Measurements from ENCODE around the gene ZNF576.

Gene ZNF576

DNA sequence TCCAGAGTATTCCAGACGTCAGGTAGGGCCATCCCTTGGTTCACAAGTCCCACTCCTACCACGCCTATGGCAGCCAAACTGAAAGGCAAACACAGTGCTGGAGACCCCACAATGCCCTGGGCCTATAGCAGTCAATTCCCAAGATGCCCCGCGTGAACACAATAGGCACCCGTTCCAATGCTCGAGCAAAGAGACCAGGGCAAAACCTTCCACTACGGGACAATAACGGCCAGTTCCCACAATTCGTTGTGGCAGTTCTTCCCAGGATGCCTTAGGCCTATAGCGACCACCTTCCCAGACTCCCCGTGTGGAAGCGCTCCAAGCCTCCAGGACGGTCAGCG, 22.5 kb downstream of the ZNF576 start:
- peak overlapping the region; percentile 90 for H3K9ac ChIP-seq (ENCODE audit: low read depth, low read length)
- H3K36me3 ChIP-seq (ENCODE audit: control insufficient read depth, insufficient read depth, low read length): peaks cover 2% of the 10 kb centered on the region; the same call in 1 of the 2 replicates
- H3K4me1 ChIP-seq (ENCODE audit: control insufficient read depth, insufficient read depth, low read length): 0 out of 2 replicates have a peak, but pooled peaks cover 6% of the 10 kb centered on the region
- peak overlapping the region; percentile 97 for H3K27ac ChIP-seq (ENCODE audit: low read depth, low read length)
- H3K9me3 ChIP-seq (ENCODE audit: control insufficient read depth, insufficient read depth, low read length): no peaks in the 10 kb centered on the region
- peak overlapping the region; percentile 69 for H3K4me3 ChIP-seq (ENCODE audit: low read depth, low read length)
- no peaks in the 10 kb centered on the region for H3K27me3 ChIP-seq (ENCODE audit: control insufficient read depth, insufficient read depth, low read length)

DNA sequence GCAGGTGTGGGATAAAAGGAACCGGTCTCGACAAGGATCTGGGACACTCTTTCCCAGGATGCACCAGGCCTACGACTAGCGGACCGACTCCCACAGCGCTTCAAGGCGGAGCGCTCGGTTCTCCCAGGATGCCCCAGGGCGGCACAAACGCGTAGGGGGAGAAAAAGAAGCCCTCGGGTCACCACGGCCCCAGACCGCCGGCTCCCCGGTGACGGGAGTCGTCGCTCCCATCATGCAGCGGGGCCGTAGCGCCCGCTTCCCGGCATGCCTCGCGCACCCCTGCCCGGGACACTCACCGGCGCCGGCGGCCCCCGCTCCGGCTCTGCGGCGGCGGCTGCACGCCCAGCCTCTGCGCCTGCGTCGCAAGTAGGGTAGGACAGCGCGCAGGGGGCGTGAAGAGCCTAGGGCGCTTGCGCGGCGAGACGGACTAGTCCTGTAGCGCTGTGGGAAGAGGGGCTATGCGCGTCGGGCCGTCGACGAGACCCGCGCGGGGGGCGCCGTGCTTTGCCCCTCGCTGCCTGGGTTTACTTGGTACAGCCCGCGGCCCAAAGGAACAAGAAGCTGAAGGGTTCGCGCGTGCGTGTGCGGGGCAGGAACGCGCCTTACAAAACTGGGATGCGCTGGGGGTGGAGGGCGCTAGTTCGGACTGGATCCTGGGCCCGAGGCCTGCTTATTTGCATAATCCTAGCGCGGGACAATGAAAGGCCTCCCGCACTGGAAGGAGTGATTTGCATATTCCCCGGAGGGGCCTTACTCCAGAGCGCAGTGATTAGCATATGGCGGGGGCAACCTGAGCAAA, 23.1 kb downstream of the ZNF576 start, which contains the start of gene ZNF428:
ZNF428 (minus strand) TSS at position 368 of the 799 bp plus-strand sequence. CDS start 5,325 bp downstream, outside the sequence.
- Histone ChIP-seq H3K9ac (ENCODE audit: low read depth, low read length) (peak within 1 kb of the TSS; percentile 90), H3K4me1 (ENCODE audit: control insufficient read depth, insufficient read depth, low read length) (peaks cover 6% of the 10 kb centered on the region; the same call in 1 of the 2 replicates), H3K9me3 (ENCODE audit: control insufficient read depth, insufficient read depth, low read length) (no peaks in the 10 kb centered on the region), H3K27ac (ENCODE audit: low read depth, low read length) (peak within 1 kb of the TSS; percentile 97), H3K27me3 (ENCODE audit: control insufficient read depth, insufficient read depth, low read length) (no peaks in the 10 kb centered on the region), H3K36me3 (ENCODE audit: control insufficient read depth, insufficient read depth, low read length) (no peaks in the 10 kb centered on the region), H3K4me3 (ENCODE audit: low read depth, low read length) (peak within 1 kb of the TSS; percentile 69)

DNA sequence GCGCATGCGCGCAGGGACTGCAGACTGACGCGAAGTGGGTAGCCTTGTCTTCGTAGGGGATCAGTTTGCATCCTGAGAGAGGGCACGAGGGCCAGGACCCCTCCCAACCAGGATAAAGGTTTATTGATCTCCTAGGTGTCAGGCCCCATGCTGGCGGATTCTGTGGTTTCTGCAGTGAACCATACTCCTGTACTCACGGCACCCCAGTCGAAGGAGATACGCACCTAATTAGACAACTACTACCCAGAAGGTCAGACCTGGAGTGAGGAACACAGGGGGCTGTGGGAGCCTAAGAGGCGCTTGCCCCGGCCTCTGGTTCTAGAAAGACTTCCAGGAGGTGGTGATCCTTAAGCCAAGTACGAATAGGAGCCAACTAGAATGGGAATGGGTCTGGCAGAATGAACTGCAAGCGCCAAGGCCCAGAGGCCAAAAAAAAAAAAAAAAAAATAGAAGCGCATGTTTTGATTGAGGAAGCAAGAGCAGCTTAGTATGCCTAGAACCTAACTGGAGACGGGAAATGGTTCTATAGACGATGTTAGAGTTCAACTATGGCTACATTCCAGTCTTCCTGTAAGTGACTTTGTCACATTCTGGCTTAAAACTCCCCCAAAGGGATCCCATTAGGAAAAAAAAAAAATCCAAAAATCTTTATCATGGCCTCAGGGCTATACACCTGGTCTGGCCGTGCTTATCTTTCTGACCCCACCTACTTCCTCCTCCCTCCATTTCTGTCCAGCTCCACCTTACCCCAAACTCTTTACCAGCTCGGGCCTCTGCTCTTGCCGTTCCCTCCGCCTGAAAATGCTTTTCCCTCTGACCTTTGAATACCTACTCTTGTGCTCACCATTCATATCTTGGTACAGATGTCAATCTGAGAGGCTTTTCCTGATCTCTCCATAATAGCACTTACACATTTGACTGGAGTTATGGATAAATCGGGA, 23.9 kb downstream of the ZNF576 start:
- Histone ChIP-seq H3K27ac (ENCODE audit: low read depth, low read length) (peak overlapping the region; percentile 97), H3K4me3 (ENCODE audit: low read depth, low read length) (peak overlapping the region; percentile 69), H3K9ac (ENCODE audit: low read depth, low read length) (no peak overlapping the region), H3K4me1 (ENCODE audit: control insufficient read depth, insufficient read depth, low read length) (peaks cover 9% of the 10 kb centered on the region; the same call in 1 of the 2 replicates), H3K9me3 (ENCODE audit: control insufficient read depth, insufficient read depth, low read length) (no peaks in the 10 kb centered on the region), H3K27me3 (ENCODE audit: control insufficient read depth, insufficient read depth, low read length) (no peaks in the 10 kb centered on the region), H3K36me3 (ENCODE audit: control insufficient read depth, insufficient read depth, low read length) (no peaks in the 10 kb centered on the region)

DNA sequence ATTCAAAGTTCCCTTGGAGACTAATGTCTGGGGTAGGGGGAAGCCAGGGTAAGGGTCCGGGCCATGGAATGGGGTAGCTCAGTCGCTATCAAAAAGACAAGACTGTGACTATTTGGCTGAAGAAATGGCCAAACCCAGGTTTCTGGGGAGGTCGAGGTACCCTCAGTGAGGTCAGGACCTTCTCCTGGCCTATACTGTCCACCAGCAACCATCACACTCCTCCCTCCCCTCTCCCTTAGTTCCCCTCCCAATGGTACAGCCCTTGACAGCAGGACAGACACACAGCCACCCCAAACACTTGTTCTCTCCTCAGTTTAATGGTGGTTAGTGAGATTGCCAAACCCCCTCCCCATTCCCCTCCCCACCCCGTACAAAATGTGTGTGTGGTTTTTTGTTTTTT, 25.7 kb downstream of the ZNF576 start:
- Histone ChIP-seq H3K36me3 (ENCODE audit: control insufficient read depth, insufficient read depth, low read length) (no peaks in the 10 kb centered on the region), H3K27ac (ENCODE audit: low read depth, low read length) (no peak overlapping the region), H3K27me3 (ENCODE audit: control insufficient read depth, insufficient read depth, low read length) (no peaks in the 10 kb centered on the region), H3K9me3 (ENCODE audit: control insufficient read depth, insufficient read depth, low read length) (no peaks in the 10 kb centered on the region), H3K4me1 (ENCODE audit: control insufficient read depth, insufficient read depth, low read length) (peaks cover 9% of the 10 kb centered on the region; the same call in 1 of the 2 replicates), H3K4me3 (ENCODE audit: low read depth, low read length) (no peak overlapping the region), H3K9ac (ENCODE audit: low read depth, low read length) (no peak overlapping the region)

DNA sequence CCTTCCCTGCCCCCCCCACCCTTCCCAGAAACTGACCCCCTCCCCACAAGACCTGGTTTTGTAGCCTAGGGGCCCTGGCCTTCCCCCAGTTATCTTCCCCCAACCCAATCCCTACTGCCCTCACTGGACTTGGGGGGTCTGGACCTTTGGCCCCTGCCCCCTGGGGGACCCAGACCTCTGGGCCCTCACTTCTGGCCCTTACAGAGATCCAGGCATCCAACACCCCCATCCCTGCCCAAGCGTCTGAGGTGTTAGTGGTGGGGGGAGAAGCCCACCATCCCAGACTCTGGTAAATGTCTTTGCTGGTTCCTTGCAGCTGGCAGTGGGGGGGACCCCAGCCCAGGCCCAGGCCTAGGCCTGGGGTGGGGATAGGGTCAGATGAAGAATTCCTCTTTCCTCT, 26.6 kb downstream of the ZNF576 start:
- Histone ChIP-seq H3K9ac (ENCODE audit: low read depth, low read length) (no peak overlapping the region), H3K4me3 (ENCODE audit: low read depth, low read length) (no peak overlapping the region), H3K27ac (ENCODE audit: low read depth, low read length) (no peak overlapping the region), H3K4me1 (ENCODE audit: control insufficient read depth, insufficient read depth, low read length) (peaks cover 9% of the 10 kb centered on the region; the same call in 1 of the 2 replicates), H3K36me3 (ENCODE audit: control insufficient read depth, insufficient read depth, low read length) (no peaks in the 10 kb centered on the region), H3K9me3 (ENCODE audit: control insufficient read depth, insufficient read depth, low read length) (no peaks in the 10 kb centered on the region), H3K27me3 (ENCODE audit: control insufficient read depth, insufficient read depth, low read length) (no peaks in the 10 kb centered on the region)

DNA sequence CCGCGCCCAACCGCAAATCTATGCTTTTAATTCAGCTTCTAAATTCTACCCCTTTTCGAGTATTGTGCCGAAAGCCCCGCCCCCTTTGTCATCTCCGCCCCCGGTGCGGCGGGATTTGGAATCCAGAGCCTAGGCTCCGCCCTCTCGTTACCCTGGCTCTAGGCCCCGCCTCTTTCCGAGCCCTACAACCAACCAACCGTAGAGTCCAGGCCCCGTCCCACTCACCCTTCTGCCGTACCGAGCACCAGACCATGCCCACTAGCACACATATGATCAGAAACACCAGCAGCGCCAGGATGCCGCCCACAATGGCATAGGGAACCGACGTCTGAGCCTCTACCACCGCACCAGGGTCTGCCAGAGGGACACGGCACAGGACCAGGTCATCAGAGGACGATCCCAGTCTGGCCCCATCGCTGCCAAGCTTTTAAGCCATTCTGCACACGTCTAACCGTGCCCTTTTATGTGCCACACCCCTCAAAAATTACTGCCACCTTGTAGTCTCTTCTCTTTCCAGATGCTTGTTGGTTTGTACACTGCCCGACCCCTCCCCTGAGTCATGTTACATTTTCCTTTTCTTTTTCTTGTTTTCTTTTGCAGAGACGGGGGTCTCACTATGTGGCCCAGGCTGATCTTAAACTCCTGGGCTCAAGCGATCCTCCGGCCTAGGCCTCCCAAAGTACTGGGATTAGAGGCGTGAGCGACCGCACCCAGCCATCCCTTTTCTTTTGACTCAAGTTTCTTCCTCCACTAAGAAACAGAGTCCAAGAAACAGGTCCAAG, 27.7 kb downstream of the ZNF576 start:
- Histone ChIP-seq H3K36me3 (ENCODE audit: control insufficient read depth, insufficient read depth, low read length) (no peaks in the 10 kb centered on the region), H3K9me3 (ENCODE audit: control insufficient read depth, insufficient read depth, low read length) (no peaks in the 10 kb centered on the region), H3K4me1 (ENCODE audit: control insufficient read depth, insufficient read depth, low read length) (peaks cover 9% of the 10 kb centered on the region; the same call in 1 of the 2 replicates), H3K27me3 (ENCODE audit: control insufficient read depth, insufficient read depth, low read length) (peaks cover 4% of the 10 kb centered on the region; the same call in 1 of the 2 replicates), H3K27ac (ENCODE audit: low read depth, low read length) (no peak overlapping the region), H3K4me3 (ENCODE audit: low read depth, low read length) (no peak overlapping the region), H3K9ac (ENCODE audit: low read depth, low read length) (no peak overlapping the region)

DNA sequence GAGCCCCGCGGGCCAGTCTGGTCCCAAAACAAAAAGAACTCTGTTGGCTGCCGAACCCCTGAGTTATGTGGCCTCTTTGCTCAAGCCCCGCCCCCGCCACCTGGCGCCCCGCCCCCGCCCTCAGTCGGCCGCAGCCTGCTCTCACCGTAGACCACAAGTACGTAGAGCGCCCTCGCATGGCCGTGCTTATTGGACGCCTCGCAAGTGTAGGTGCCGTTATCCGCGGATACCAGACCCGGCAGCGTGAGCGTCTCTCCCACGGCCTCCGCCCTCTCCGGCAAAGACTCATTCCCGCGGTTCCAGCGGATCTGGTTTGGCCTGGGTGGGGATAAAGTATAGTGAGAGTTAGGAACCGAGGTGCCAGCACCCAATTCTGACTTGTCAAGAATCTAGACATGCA, 28.5 kb downstream of the ZNF576 start:
- Histone ChIP-seq H3K4me3 (ENCODE audit: low read depth, low read length) (no peak overlapping the region), H3K9me3 (ENCODE audit: control insufficient read depth, insufficient read depth, low read length) (no peaks in the 10 kb centered on the region), H3K4me1 (ENCODE audit: control insufficient read depth, insufficient read depth, low read length) (peaks cover 9% of the 10 kb centered on the region; the same call in 1 of the 2 replicates), H3K36me3 (ENCODE audit: control insufficient read depth, insufficient read depth, low read length) (no peaks in the 10 kb centered on the region), H3K9ac (ENCODE audit: low read depth, low read length) (no peak overlapping the region), H3K27ac (ENCODE audit: low read depth, low read length) (no peak overlapping the region), H3K27me3 (ENCODE audit: control insufficient read depth, insufficient read depth, low read length) (peaks cover 4% of the 10 kb centered on the region; the same call in 1 of the 2 replicates)

DNA sequence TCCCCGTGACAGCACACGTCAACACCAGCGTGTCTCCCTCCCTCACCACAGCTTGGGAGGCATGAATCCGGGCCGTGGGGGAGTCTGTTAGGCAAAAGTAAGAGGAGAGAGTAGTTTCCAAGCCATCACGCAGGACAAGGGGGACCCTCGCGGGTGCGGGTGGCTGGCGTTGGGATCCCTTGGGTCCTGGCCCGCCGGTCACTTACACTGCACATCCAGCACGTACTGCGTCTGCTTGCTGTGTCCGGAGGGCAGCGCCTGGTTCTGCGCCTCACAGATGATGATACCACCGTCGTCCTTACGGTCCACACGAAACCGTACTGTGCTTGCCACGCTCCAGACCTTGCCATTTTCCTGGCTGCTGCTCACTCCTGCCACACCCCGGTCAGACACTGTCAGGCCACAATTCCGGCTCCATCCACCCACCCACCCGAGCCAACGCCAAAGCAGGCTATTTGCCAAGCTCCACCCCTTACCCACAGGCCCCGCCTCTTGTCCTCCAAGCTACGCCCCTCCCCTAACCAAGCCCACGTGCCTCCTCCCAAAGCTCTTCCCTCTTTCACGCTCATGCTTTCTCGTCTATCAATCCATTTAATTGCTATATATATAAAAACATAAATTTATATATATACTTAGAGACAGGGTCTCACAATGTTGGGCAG, 29.7 kb downstream of the ZNF576 start:
- peaks cover 3% of the 10 kb centered on the region; the same call in 1 of the 2 replicates for H3K4me1 ChIP-seq (ENCODE audit: control insufficient read depth, insufficient read depth, low read length)
- H3K27me3 ChIP-seq (ENCODE audit: control insufficient read depth, insufficient read depth, low read length): peaks cover 4% of the 10 kb centered on the region; the same call in 1 of the 2 replicates
- no peak overlapping the region for H3K27ac ChIP-seq (ENCODE audit: low read depth, low read length)
- H3K9ac ChIP-seq (ENCODE audit: low read depth, low read length): no peak overlapping the region
- H3K36me3 ChIP-seq (ENCODE audit: control insufficient read depth, insufficient read depth, low read length): no peaks in the 10 kb centered on the region
- H3K4me3 ChIP-seq (ENCODE audit: low read depth, low read length): no peak overlapping the region
- no peaks in the 10 kb centered on the region for H3K9me3 ChIP-seq (ENCODE audit: control insufficient read depth, insufficient read depth, low read length)

DNA sequence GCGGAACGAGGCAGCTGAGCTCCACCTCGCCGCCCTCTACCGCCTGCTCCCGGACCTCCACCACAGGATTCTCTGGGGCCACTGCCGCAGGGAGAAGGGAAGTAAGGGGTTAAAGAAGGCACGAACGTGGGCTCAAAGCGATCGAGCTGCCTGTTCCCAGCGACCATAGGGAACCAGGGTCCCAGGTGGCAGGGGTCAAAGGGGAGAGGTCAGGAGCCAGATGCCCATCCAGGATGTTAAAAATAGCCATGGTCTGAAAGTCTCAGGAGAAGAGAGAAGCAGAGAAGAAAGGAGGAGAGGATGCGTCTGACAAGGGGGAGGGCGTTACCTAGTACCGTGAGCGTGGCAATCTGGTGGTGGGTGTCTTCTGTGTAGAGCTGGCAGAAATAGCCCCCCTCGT, 30.4 kb downstream of the ZNF576 start:
- Histone ChIP-seq H3K9me3 (ENCODE audit: control insufficient read depth, insufficient read depth, low read length) (no peaks in the 10 kb centered on the region), H3K9ac (ENCODE audit: low read depth, low read length) (no peak overlapping the region), H3K27me3 (ENCODE audit: control insufficient read depth, insufficient read depth, low read length) (peaks cover 4% of the 10 kb centered on the region; the same call in 1 of the 2 replicates), H3K4me3 (ENCODE audit: low read depth, low read length) (no peak overlapping the region), H3K27ac (ENCODE audit: low read depth, low read length) (no peak overlapping the region), H3K4me1 (ENCODE audit: control insufficient read depth, insufficient read depth, low read length) (peaks cover 3% of the 10 kb centered on the region; the same call in 1 of the 2 replicates), H3K36me3 (ENCODE audit: control insufficient read depth, insufficient read depth, low read length) (no peaks in the 10 kb centered on the region)
